Umbilical cord (tissue), 2 donors: ENCODE results near the gene MINK1. TPM values are rescaled to one million over a fixed set of nuclear protein-coding genes. Genes with fewer than 3 reads are reported as not detected.
A peak's percentile ranks its signal among the peaks of the same experiment; 100 is the strongest.

Source experiments
- DNase-seq: peaks from one replicate; pipeline ENCODE4 v3.0.0-alpha.2; 2015; ENCODE audit warnings: low spot score
- total RNA-seq: library from RNA; depleted of rRNA; stranded (reverse); fragments of >200 nt; gene quantifications from one replicate; pipeline ENCODE4 v1.2.3, GENCODE V29; 2014; ENCODE audit warnings: low replicate concordance; ENCODE audit not compliant: insufficient read depth

MINK1 gene
- 10.1 TPM for total RNA-seq

DNA sequence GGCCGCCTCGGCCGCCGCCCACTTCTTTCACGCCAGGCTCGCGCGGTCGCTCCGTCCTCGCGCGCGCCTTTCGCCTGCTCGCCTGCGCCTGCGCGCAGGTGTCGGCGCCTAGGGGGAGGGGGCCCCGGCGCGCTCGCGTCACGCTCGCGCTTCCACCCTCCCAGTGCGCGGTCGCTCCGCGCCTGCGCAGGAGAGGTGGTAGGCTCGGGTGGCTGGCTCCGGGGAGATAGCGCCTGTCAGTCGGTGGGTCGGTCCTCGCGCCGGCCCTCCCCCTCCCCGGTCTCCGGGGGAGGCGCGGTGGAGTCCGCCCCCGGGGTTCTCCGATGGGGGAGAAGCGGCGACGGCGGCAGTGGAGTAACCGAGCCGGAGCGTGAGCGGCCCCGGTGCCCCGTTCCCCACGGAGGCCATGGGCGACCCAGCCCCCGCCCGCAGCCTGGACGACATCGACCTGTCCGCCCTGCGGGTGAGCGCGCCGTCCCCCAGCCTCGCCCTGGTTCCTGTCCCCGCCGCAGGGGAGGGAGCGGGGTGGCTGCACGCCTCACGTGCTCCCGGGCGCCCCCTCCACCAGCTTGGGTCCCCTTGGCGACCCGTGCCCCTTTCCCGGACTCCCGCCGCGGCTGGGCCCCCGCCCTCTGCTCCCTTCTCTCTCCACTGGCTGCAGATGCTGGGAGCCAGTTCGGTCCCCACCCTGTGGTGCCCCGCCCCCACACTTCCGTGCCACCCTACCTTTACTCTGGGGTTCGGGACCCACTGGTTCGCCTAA is at the start of gene MINK1:
TSS of gene MINK1 (plus strand) at position 163 of the 763 bp plus-strand sequence. CDS start at position 407, 244 bp downstream.
- peak; percentile 97 for DNase-seq

DNA sequence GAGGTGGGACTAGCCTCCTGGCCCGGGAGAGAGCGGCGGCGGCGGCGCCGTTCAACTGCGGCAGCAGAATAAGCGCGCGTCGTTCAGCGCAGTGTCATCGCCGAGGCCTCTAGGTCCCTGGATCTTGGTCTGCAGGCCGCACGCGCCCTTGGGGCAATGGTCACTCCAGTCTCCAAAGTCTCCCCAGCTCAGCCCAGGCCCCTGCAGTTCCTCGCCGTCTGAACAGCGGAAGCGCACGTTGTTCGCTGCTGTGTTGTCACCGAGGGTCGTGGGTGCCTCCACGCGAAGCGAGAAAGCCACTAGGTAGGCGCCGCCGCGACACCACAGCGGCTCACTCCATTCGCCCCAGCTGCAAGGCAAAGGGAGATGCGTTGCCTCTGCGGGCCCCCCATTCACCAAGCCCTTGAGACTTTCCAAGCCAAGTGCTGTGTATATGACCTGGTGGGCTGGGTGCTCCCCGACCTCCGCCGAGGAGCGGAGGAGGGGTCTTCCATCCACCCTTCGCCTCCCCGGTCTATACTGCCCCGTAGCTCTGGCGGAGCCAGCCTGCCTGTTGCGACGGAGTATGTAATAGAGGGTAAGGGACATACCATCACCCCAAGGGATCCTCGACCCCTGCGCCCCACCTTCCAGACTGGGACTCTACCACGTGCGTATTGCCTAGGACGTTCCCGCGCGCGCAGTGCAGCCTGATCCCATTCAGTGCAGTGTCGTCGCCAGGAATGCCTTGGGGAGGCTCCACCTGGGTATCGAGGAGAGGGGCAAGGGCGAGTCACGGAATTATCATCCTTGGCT is 47.6 kb upstream of the MINK1 start:
- DNase-seq = no peak

DNA sequence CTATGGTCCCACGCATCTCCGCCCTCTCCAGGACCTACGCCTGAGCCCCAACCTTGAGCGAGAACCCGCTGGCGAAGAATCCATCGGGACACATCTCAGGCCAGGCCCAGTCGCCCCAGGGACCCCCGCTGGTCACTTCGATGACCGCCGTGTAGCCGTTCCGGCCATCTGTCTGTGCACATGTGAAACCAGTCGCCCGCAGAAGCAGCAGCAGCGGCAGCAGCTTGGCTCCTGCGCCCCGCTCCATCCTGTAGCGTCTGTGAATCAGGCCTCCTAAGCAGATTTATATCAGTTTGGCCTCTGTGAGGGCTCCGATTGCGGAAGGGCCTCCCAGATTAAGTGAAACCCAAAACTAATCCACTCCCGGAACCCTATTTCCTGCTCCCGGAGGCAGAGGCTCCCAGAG is 47.0 kb upstream of the MINK1 start, which contains the start of gene VMO1:
TSS of gene VMO1 (minus strand) at position 259 of the 406 bp plus-strand sequence. CDS start at position 247, 12 bp downstream.
- DNase-seq = no peak

DNA sequence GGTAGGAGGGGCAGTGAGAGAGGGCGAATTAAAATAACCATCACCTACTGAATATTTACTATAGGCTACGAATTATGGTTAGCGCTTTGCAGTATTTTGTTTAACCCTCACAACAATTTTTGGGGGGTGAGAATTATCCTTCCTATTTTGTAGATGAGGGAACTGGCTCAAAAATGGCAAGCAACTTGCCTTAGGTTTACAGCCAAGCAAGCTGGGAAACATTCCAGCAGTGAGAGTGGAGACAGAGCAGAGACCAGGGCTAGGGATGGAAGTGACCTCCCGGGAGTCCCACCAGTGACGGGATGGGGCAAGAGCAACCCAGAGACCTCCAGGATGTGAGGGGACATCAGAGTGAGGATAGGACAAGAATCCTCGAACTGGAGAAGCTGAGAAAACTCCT is 46.6 kb upstream of the MINK1 start:
- no peak for DNase-seq

DNA sequence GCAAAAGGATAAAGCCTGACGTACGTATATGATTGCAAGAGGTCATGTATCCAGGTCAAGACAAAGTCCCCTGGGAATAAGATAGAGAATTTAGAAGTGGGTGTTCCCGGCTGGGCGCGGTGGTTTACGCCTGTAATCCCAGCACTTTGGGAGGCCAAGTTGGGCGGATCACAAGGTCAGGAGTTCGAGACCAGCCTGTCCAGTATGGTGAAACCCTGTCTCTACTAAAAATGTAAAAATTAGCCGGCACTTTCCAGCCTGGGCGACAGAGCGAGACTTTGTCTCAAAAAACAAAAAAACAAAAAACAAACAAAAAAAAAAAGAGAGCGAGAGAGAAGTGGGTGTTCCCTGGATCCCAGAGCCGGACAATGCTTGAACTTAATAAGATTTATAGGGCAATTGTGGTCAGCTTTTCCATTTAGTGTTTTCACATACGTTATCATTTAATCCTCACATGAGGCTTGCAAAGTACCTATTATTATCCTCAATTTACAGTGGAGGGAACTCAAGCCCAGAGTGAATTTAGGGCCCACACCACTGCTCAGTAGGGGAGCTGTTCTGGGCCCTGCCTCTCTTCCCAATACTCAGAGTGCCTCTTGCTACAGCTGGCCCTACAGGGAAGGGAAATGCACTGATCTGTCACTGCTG is 44.9 kb upstream of the MINK1 start:
- DNase-seq = no peak

DNA sequence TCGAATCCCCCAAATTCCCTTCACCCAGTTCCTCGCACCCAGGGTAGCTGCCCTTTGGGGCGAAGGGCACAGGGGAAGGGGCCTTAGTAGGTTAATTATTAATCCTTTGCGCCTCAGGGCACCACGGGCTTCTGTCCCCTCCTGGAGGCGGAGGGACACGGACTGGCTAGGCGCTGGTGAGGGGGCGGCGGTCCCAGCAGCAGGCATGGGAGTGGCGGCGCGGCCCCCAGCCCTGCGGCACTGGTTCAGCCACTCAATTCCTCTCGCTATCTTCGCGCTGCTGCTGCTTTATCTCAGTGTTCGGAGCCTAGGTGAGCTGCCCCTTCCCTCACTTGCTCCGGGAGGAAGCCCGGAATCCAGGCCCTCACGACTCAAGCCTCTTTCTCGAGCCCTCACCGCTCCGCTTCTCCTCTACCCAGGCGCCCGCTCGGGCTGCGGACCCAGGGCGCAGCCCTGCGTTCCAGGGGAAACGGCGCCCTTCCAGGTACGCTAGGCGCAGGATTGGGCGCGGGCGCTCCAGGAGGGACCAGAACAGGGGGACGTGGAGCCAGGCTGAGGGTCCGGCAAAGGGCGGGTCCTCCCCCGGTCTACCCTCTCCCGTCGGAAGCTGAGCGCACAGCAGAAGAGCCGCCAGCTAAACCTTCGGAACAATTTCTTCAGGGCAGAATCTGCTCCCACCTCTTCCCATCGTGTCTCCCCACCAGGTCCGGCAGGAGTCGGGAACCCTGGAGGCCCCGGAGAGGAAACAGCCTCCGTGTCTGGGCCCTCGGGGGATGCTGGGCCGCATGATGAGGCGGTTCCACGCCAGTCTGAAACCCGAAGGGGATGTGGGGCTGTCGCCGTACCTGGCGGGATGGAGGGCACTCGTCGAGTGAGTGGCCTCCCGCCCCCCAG is 44.1 kb upstream of the MINK1 start, which contains the start of gene GLTPD2:
TSS of gene GLTPD2 (plus strand) at position 158 of the 894 bp plus-strand sequence. CDS start at position 206, 48 bp downstream.
- no peak for DNase-seq

DNA sequence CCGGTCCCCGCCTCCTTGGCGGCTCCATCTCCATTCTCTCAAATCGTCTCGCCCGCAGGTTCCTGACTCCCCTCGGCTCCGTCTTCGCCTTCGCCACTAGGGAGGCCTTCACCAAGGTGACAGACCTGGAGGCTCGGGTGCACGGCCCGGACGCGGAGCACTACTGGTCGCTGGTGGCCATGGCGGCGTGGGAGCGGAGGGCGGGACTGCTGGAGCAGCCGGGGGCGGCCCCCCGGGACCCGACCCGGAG is 43.5 kb upstream of the MINK1 start:
- peak; percentile 22 for DNase-seq

DNA sequence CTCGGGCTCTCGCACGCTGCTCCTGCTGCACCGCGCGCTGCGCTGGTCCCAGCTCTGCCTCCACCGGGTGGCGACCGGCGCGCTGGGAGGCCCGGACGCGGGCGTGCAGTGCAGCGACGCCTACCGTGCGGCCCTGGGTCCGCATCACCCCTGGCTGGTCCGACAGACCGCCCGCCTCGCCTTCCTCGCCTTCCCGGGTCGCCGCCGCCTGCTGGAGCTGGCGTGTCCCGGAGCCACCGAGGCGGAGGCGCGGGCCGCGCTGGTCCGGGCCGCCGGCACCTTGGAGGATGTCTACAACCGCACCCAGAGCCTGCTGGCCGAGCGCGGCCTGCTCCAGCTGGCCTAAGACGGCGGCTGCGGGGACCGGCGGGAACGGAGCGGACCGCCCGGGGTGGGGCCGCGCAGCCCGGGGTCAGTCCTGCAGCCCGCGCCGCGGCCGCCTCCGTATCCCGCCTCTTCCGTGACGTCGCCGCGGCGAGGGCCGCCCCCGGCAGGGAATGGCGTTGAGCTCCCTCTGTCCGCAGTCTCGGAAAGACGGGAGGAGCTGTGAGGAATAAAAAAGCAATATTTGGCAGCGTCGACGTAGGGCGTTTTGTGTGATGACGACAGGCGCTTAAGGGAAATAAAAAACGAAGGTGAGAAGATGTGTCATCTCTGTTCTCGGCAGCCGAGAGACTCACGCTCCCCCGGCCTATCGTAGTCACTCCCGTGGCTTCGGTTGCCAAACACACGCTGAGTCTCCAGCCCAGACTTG is 43.0 kb upstream of the MINK1 start:
- DNase-seq = peak; percentile 90

DNA sequence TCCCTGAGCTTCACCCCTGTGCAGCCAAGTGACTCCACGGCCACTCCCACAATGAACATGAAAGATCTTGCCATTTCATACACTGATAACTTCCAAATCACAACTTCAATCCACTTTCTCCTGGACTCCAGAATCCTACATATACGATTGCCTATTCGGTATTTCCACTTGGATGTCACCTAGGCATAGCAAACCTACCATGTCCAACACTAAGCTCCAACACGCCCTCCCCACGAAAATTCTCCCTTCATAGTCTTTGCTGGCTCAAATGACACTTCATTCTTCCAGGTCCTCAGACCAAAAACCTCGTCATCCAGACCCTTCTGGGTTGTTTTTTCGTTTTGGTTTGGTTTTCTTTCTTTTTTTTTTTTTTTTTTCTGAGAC is 42.4 kb upstream of the MINK1 start:
- no peak for DNase-seq

DNA sequence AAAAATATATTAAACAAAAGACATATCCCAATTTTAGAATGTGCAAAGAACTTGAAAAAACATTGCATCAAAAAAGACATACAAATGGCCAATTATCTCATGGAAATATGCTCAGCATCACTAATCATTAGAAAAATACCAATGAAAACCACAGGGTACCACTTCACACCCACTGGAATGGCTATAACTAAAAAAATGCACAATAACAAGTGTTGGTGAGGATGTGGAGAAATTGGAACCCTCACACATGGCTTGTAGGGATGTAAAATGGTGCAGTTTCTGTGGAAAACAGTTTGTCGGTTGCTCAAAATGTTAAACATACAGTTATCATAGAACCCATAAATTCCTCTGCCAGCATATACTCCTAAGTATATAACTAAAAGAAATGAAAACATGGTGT is 38.0 kb upstream of the MINK1 start:
- DNase-seq = no peak

DNA sequence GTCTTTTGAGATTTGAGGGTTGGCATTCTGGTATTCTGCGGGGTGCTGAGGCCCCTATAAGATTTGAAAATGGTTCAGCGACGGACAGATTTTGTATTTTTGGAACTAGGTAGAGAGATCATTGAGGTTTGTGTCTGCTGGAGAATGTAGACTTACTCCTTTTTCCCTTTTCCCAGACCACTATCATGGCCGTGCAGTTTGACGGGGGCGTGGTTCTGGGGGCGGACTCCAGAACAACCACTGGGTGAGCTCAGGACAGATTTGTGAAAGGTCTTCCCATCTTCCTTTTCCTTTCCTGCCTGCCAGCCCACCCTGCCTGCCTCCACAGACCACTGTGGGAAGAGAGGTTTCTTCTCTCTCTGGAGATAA is 36.6 kb upstream of the MINK1 start:
- DNase-seq = peak; percentile 30

DNA sequence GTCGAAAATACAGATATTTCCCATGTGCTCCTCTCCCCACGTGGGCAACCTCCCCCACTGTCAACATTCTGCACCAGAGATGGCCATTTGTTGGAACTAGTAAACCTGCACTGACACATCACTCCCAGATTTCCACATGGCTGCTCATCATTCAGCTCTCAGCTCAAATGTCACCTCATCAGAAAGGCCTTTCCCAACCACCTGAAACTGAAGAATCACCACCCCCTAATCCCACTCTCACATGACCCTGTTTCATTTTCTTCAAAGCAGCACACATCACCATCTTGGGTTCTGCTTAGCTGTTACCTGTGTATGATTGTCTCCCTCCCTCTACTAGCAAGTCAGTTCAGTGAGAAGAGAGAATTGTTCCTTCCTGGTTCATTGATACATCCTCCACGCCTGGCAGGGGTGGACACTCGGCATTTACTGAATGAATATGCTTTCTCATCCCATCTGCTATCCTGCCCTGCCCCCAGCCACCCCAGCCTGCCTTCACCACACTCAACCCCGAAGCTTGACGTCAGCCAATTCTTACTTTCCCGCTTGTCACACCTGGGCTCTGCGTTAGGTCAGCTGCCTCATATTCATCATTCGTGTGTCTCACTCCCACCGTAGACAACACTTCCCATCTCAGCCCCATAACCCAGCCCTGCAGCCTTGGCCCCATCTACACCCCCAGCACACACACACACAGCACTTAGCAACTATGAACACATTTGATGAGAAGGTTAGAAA is 32.5 kb upstream of the MINK1 start:
- DNase-seq = no peak

DNA sequence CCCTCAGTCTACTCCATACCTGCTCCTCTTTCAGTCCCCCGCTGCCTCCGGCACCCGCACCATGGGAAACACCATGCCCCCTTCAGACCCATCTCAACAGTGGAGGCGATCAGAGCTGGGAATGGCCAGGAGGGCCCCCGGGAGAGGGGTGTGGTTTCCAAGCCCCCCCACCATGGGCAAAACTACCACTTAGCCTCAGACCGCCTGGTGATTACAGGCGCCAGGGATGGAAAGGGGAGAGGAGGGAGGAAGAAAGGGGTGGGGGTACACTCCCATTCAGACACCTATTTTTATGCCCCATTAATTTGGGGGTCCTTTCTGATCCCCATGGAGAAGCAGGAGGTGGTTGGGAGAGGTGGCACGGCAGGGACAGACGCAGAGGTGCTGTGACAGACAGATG is 30.9 kb upstream of the MINK1 start, which contains the start of gene C17orf114:
TSS of gene C17orf114 (minus strand) at position 101 of the 400 bp plus-strand sequence.
- DNase-seq = no peak

DNA sequence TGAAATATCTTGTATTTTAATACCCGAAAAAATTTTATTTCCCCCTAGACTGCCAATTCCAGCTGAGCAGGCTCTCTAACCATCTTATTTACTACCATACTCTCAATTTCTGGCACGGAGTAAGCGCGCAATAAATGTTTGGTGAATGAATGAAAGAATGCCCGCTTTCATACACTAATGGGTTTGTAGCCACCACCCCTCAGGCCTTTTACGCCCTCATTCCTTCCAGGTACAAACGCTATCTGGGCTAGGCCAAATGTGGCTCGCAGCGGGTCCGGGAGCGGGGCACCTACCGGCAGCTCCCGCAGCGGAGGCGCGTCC is 26.7 kb upstream of the MINK1 start:
- DNase-seq = peak; percentile 32

DNA sequence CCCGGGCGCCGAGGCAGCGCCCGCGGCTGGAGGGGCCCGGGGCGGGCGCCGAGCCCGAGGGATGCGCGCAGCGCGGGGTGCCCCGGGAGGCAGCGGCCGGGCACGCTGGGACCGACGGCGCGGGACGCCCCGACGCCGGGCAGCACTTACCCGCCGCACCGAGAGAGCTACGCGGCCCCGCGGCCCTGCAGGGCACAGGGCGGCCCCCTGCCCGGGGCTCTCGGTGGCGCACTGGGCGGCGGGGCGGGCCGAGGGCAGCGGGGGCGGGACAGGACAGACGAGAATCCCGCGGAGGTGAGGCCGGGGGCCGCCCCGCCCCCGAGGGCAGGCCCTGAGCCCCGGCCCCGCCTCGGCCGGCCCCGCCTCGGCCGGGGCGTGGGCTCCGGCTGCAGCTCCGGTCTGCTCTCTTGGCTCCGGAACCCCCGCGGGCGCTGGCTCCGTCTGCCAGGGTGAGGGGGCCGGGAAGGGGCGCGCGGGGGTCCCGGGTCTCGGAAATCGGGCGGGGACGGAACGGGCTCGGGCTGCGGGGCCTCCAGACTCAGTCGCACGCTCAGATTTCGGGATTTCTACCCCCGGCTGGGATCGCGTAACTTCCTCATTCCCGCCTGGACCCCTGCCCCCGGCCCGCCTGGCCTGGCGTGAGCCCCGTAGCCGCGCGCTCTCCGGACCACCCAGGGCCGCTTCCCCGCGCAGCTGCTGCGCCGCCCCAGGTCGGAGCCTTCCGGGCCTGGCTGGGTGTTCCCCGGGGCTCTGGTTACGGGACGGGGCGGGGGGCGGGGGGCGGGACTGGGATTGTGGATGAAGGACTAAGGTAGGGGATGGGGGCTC is 26.1 kb upstream of the MINK1 start, which contains the start of gene PLD2:
TSS of gene PLD2 (plus strand) at position 376 of the 828 bp plus-strand sequence. CDS start 621 bp downstream, outside the sequence.
- DNase-seq = peak; percentile 92

DNA sequence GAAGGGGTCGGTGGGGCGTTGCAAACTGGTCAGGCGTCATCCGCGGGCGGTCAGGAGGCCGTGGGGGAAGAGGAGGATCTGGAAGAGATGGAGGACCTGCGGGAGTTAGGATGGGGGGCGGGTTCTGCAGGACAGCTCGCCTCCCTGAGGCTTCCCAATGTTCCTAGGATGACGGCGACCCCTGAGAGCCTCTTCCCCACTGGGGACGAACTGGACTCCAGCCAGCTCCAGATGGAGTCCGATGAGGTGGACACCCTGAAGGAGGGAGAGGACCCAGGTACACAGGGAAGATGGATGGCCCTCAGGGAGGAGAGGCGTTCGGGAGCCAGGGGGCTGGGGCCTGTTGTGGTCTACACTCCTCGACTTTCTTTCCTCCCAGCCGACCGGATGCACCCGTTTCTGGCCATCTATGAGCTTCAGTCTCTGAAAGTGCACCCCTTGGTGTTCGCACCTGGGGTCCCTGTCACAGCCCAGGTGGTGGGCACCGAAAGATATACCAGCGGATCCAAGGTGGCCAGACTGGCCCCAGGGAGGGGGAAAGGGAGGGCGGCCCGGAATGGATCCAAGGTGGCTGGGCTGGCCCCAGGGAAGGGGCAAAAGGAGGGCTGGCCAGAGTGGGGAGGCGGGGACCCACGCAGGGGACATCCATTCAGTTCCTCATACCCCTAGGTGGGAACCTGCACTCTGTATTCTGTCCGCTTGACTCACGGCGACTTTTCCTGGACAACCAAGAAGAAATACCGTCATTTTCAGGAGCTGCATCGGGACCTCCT is 25.3 kb upstream of the MINK1 start:
- DNase-seq = no peak

DNA sequence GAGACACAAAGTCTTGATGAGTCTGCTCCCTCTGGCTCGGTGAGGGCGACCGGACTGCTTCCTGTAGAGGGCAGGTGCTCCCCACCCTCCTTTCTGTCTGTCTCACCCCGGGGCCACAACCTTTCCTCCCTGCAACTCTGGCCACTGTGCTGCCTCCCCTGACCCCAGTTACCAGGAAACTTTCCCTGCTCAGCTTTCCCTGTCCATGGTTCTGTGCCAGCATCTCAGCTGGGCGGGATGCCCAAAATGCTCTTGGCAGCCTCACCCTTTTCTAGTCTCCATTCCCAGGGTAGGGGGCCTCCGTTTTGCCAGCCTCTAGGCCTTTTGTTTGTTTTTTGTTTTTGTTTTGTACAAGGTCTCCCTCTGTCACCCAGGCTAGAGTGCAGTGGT is 24.8 kb upstream of the MINK1 start:
- DNase-seq = no peak

DNA sequence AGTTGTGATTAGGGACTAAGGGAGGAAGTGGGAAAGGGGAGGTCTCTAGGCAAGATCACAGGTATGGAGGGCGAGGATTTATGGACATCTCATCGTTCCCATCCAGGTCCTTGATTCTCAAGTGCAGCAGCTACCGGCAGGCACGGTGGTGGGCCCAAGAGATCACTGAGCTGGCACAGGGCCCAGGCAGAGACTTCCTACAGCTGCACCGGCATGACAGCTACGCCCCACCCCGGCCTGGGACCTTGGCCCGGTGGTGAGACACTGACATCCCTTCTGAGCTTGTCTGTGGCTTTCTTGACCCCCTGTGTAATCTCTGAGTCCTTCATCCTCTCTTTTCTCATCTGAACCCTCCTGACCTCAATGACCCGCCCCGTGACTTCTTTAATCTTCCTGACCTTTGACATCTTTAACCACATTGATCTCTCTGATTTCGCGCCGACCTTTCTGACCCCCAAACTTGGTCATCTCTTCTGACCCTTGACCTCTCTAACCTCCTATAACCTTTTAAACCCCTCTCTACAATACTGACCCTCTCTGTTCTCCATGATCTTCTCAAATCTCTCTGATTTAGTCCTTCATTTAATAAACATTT is 22.3 kb upstream of the MINK1 start:
- no peak for DNase-seq
